ENCODE data around the gene MAP2K1.

MAP2K1 gene

DNA sequence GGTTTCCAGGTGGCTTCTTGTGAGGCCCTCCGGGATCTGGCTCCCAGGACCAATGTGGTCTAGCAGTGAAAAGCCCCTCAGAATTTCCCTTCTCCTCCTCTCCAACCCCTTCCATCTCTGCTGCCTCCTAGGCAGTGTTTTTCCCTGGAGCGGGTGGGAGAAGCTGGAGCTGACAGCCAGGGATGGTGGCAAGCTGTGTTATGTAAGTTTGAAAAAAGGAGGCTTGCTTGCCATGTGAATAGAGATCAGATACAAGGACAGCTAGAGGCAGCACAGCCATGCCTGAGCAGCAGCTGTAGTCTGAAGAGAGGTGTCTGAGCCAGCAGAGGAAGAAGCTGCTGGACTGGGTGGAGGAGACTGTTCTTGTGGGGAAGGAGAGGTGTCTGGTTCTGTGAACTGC is 90.3 kb downstream of the MAP2K1 start:
- no peaks in the 10 kb centered on the region for H3K9me3 ChIP-seq (ENCODE audit: control insufficient read depth, low read length)
- H2BK15ac ChIP-seq (ENCODE audit: low read depth, poor library complexity, severe bottlenecking), result no peak overlapping the region
- H3K27me3 ChIP-seq (ENCODE audit: control insufficient read depth in 1 of 2, insufficient read depth in 1 of 2, low read length in 2 of 2), result no peaks in the 10 kb centered on the region
- H2BK12ac ChIP-seq (ENCODE audit: low read length in 2 of 2), result no peak overlapping the region
- H3K27ac ChIP-seq (ENCODE audit: low read length, poor library complexity, severe bottlenecking), result no peak overlapping the region
- H3K36me3 ChIP-seq (ENCODE audit: control insufficient read depth in 1 of 2, insufficient read depth in 2 of 2, low read depth in 1 of 2, low read length in 2 of 2), result peaks cover 12% of the 10 kb centered on the region in 2 experiments
- H3K79me1 ChIP-seq (replicated peaks; ENCODE audit: low read length, poor library complexity, severe bottlenecking), result peaks cover 31% of the 10 kb centered on the region
- H3K4me1 ChIP-seq (ENCODE audit: control insufficient read depth, insufficient read depth, low read depth, low read length), result peaks cover 8% of the 10 kb centered on the region
- DNase-seq, result no peak
- no peak overlapping the region for H3K4me3 ChIP-seq (ENCODE audit: insufficient read depth in 1 of 2, low read depth in 1 of 2, low read length in 2 of 2)
- no peak overlapping the region for H3K18ac ChIP-seq (ENCODE audit: low read depth in 1 of 2, low read length in 2 of 2)
- H2AFZ ChIP-seq (ENCODE audit: low read depth, low read length), result no peak overlapping the region
- H2AK5ac ChIP-seq (ENCODE audit: low read length, severe bottlenecking), result no peak overlapping the region
- H2BK5ac ChIP-seq (ENCODE audit: low read depth, low read length, poor library complexity, severe bottlenecking), result no peak overlapping the region
- no peak overlapping the region for H3K9ac ChIP-seq (ENCODE audit: low read length)
- no peak overlapping the region for H3K23ac ChIP-seq (ENCODE audit: low read length in 2 of 2)
- no peak overlapping the region for H3K4ac ChIP-seq (ENCODE audit: low read depth in 1 of 2, low read length in 2 of 2)
- no peak overlapping the region for H3K4me2 ChIP-seq (ENCODE audit: low read length, poor library complexity, severe bottlenecking)
- H3K14ac ChIP-seq (ENCODE audit: low read length in 2 of 2), result no peak overlapping the region
- 100% methylated on average over 2 of the region's 2 CpGs for WGBS
- no peak overlapping the region for H4K91ac ChIP-seq (ENCODE audit: low read length)
- no peak overlapping the region for H2BK120ac ChIP-seq (ENCODE audit: low read depth, low read length)
- no peak overlapping the region for H4K8ac ChIP-seq (ENCODE audit: low read length)

DNA sequence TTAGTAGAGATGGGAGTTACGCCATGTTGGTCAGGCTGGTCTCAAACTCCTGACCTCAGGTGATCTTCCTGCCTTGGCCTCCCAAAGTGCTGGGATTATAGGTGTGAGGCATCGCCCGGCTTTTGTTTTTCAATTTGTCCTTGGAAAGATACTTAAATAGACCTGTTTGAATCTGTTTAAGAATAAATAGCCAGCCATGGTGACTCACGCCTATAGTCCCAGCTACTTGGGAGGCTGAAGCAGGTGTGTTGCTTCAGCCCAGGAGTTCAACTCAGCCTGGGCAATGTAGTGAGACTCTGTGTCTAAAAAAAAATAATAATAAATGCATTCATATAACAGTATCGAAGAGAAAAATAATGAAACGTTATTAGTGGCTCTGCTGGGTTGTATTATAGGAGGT is 93.6 kb downstream of the MAP2K1 start:
- H3K4me1 ChIP-seq (ENCODE audit: control insufficient read depth, insufficient read depth, low read depth, low read length), result peaks cover 5% of the 10 kb centered on the region
- H3K23ac ChIP-seq (ENCODE audit: low read length in 2 of 2), result no peak overlapping the region
- no peak overlapping the region for H4K8ac ChIP-seq (ENCODE audit: low read length)
- no peak overlapping the region for H4K91ac ChIP-seq (ENCODE audit: low read length)
- H3K4me3 ChIP-seq (ENCODE audit: insufficient read depth in 1 of 2, low read depth in 1 of 2, low read length in 2 of 2), result no peak overlapping the region
- no peak overlapping the region for H3K4me2 ChIP-seq (ENCODE audit: low read length, poor library complexity, severe bottlenecking)
- H3K36me3 ChIP-seq (ENCODE audit: control insufficient read depth in 1 of 2, insufficient read depth in 2 of 2, low read depth in 1 of 2, low read length in 2 of 2), result peaks cover 28 to 33% of the 10 kb centered on the region in 2 experiments
- no peaks in the 10 kb centered on the region for H3K27me3 ChIP-seq (ENCODE audit: control insufficient read depth in 1 of 2, insufficient read depth in 1 of 2, low read length in 2 of 2)
- no peak overlapping the region for H3K27ac ChIP-seq (ENCODE audit: low read length, poor library complexity, severe bottlenecking)
- H3K4ac ChIP-seq (ENCODE audit: low read depth in 1 of 2, low read length in 2 of 2), result no peak overlapping the region
- no peak overlapping the region for H3K18ac ChIP-seq (ENCODE audit: low read depth in 1 of 2, low read length in 2 of 2)
- no peak overlapping the region for H2AFZ ChIP-seq (ENCODE audit: low read depth, low read length)
- no peak overlapping the region for H3K14ac ChIP-seq (ENCODE audit: low read length in 2 of 2)
- H3K9me3 ChIP-seq (ENCODE audit: control insufficient read depth, low read length), result no peaks in the 10 kb centered on the region
- H2BK5ac ChIP-seq (ENCODE audit: low read depth, low read length, poor library complexity, severe bottlenecking), result no peak overlapping the region
- WGBS, result 100% methylated on average over 4 of the region's 6 CpGs
- H2BK15ac ChIP-seq (ENCODE audit: low read depth, poor library complexity, severe bottlenecking), result no peak overlapping the region
- no peak overlapping the region for H3K9ac ChIP-seq (ENCODE audit: low read length)
- H2BK12ac ChIP-seq (ENCODE audit: low read length in 2 of 2), result no peak overlapping the region
- DNase-seq, result no peak
- peaks cover 25% of the 10 kb centered on the region for H3K79me1 ChIP-seq (replicated peaks; ENCODE audit: low read length, poor library complexity, severe bottlenecking)
- no peak overlapping the region for H2AK5ac ChIP-seq (ENCODE audit: low read length, severe bottlenecking)
- H2BK120ac ChIP-seq (ENCODE audit: low read depth, low read length), result no peak overlapping the region

DNA sequence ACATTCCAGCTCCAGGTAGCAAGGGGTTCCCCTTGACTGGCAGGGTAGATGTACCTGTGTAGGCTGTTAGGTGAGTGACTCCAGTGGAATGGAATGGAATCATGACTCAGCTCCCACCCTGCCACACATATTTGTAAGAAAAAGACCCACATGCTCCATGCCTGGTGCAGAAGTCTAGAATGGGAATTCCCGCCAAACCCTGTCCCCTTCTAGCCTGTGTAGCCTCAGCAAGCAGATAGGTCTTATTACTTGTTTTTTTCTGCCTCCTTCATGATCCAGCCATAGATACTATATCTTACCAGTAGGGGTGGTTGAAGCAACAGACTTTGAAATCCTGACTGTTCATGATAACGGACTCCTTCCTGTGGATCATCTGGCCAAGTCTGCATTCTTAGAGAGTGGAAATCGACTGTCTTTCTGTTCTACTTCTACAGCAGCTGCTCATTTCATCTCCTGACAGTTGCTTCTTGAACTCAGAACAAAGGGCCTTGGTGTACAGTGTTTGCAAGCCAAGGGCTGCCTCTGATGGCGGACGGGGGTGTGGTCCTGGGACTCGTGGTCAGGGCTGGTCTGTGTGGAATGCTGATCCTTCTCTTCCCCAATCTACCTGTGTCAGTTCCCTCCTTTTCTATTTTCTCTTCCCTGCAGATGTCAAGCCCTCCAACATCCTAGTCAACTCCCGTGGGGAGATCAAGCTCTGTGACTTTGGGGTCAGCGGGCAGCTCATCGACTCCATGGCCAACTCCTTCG is 94.6 kb downstream of the MAP2K1 start:
- 95% methylated on average over 9 of the region's 10 CpGs for WGBS

DNA sequence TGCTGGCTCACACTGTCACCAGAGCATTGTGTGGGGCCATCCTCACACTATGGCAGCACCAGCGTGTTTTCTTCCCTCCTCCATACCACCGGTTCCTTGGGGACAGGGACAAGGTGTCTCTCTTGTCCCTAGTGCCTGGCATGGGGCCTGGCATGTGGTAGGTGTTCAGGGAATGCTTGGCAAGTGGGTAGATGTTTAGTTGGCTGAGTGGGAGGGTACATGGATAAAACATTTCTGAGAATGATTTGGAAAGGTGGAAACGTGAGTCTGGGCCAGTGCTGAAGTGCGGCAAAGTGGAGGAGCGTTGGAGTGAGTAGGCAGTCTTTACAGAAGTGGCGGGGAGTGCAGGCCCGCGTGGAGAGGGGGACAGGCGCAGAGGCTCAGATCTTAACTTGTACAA is 95.8 kb downstream of the MAP2K1 start:
- H3K4me3 ChIP-seq (ENCODE audit: insufficient read depth in 1 of 2, low read depth in 1 of 2, low read length in 2 of 2), result no peak overlapping the region
- H3K9ac ChIP-seq (ENCODE audit: low read length), result no peak overlapping the region
- H4K8ac ChIP-seq (ENCODE audit: low read length), result no peak overlapping the region
- no peak overlapping the region for H2BK120ac ChIP-seq (ENCODE audit: low read depth, low read length)
- no peak overlapping the region for H2AFZ ChIP-seq (ENCODE audit: low read depth, low read length)
- H3K36me3 ChIP-seq (ENCODE audit: control insufficient read depth in 1 of 2, insufficient read depth in 2 of 2, low read depth in 1 of 2, low read length in 2 of 2), result peaks cover 32 to 54% of the 10 kb centered on the region in 2 experiments
- no peak for DNase-seq
- no peak overlapping the region for H2BK5ac ChIP-seq (ENCODE audit: low read depth, low read length, poor library complexity, severe bottlenecking)
- H3K18ac ChIP-seq (ENCODE audit: low read depth in 1 of 2, low read length in 2 of 2), result no peak overlapping the region
- H3K23ac ChIP-seq (ENCODE audit: low read length in 2 of 2), result no peak overlapping the region
- peaks cover 31% of the 10 kb centered on the region for H3K79me1 ChIP-seq (replicated peaks; ENCODE audit: low read length, poor library complexity, severe bottlenecking)
- H3K14ac ChIP-seq (ENCODE audit: low read length in 2 of 2), result no peak overlapping the region
- no peak overlapping the region for H3K4me2 ChIP-seq (ENCODE audit: low read length, poor library complexity, severe bottlenecking)
- H2BK12ac ChIP-seq (ENCODE audit: low read length in 2 of 2), result no peak overlapping the region
- no peaks in the 10 kb centered on the region for H3K9me3 ChIP-seq (ENCODE audit: control insufficient read depth, low read length)
- H3K4me1 ChIP-seq (ENCODE audit: control insufficient read depth, insufficient read depth, low read depth, low read length), result peaks cover 5% of the 10 kb centered on the region
- no peak overlapping the region for H4K91ac ChIP-seq (ENCODE audit: low read length)
- H3K27ac ChIP-seq (ENCODE audit: low read length, poor library complexity, severe bottlenecking), result no peak overlapping the region
- H2AK5ac ChIP-seq (ENCODE audit: low read length, severe bottlenecking), result no peak overlapping the region
- no peaks in the 10 kb centered on the region for H3K27me3 ChIP-seq (ENCODE audit: control insufficient read depth in 1 of 2, insufficient read depth in 1 of 2, low read length in 2 of 2)
- H2BK15ac ChIP-seq (ENCODE audit: low read depth, poor library complexity, severe bottlenecking), result no peak overlapping the region
- H3K4ac ChIP-seq (ENCODE audit: low read depth in 1 of 2, low read length in 2 of 2), result no peak overlapping the region
- WGBS, result 97% methylated on average over 5 of the region's 9 CpGs

More for the DNA sequence above, 94.6 kb downstream of the MAP2K1 start:
- Histone ChIP-seq H2AK5ac (ENCODE audit: low read length, severe bottlenecking) (no peak overlapping the region), H3K27me3 (ENCODE audit: control insufficient read depth in 1 of 2, insufficient read depth in 1 of 2, low read length in 2 of 2) (no peaks in the 10 kb centered on the region), H3K18ac (ENCODE audit: low read depth in 1 of 2, low read length in 2 of 2) (no peak overlapping the region), H3K23ac (ENCODE audit: low read length in 2 of 2) (no peak overlapping the region), H2BK12ac (ENCODE audit: low read length in 2 of 2) (no peak overlapping the region), H3K4ac (ENCODE audit: low read depth in 1 of 2, low read length in 2 of 2) (no peak overlapping the region), H3K14ac (ENCODE audit: low read length in 2 of 2) (no peak overlapping the region), H4K8ac (ENCODE audit: low read length) (no peak overlapping the region), H2AFZ (ENCODE audit: low read depth, low read length) (no peak overlapping the region), H3K36me3 (ENCODE audit: control insufficient read depth in 1 of 2, insufficient read depth in 2 of 2, low read depth in 1 of 2, low read length in 2 of 2) (peaks cover 31 to 43% of the 10 kb centered on the region in 2 experiments), H2BK120ac (ENCODE audit: low read depth, low read length) (no peak overlapping the region), H3K27ac (ENCODE audit: low read length, poor library complexity, severe bottlenecking) (no peak overlapping the region), H3K79me1 (replicated peaks; ENCODE audit: low read length, poor library complexity, severe bottlenecking) (peaks cover 30% of the 10 kb centered on the region), H2BK5ac (ENCODE audit: low read depth, low read length, poor library complexity, severe bottlenecking) (no peak overlapping the region), H3K9me3 (ENCODE audit: control insufficient read depth, low read length) (no peaks in the 10 kb centered on the region), H2BK15ac (ENCODE audit: low read depth, poor library complexity, severe bottlenecking) (no peak overlapping the region), H3K4me2 (ENCODE audit: low read length, poor library complexity, severe bottlenecking) (no peak overlapping the region), H3K4me3 (ENCODE audit: insufficient read depth in 1 of 2, low read depth in 1 of 2, low read length in 2 of 2) (no peak overlapping the region), H4K91ac (ENCODE audit: low read length) (no peak overlapping the region), H3K4me1 (ENCODE audit: control insufficient read depth, insufficient read depth, low read depth, low read length) (peaks cover 5% of the 10 kb centered on the region), H3K9ac (ENCODE audit: low read length) (no peak overlapping the region)
- no peak for DNase-seq

All from mesenchymal stem cell (in vitro differentiated cells and primary cell).